ENCODE measurements around the gene DENND5B.
"Not testable (repeated sequence)": the region's sequence is repeated elsewhere in the genome, so short reads cannot be mapped to it uniquely, and the experiment has no call there.

DENND5B gene

GRCh38 chr12:31589904-31590641, 863 bp downstream of the DENND5B start:
- DNase-seq, result peak; percentile 33

- no peak for DNase-seq
Observed at GRCh38 chr12:31589598-31589903, 1.4 kb downstream of the DENND5B start.

DNA sequence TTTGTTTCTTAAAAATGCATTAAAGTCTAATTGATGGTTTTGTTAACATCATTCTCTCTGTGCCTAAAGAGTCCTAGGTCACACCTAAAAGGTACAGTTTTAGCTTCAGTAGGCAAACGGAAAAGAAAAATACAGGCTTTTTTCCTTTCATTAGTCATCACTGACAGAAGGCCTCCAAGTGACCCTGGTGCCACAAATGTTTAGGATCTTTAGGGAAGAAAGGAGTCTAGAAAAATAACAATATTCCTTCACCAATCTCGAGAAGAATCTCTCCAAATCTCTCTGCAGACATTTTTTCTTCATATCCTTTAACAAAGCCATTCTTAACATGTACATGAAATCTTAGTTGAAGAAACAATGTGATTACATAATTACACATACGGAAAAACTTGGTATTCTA, 2.0 kb downstream of the DENND5B start:
- no peak for DNase-seq

DNA sequence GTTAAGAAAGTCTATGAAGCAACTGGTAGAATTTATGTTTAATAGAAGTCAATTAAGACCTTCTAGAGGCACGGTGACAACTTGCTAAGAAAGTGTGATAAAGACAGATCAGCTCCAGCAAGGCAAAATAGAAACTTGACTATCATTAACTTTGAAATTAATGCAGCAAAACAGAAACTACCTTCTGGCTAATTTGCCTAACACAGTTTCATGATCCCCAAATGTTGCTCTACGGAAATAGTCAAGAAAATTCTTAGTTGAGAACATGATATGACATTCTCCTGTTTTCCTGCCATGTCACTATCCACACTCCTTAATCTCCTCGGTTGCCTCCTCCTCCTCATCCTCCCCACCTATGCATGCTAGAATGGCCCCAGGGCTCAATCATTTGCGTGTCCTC, 4.2 kb downstream of the DENND5B start:
- no peak for DNase-seq

DNA sequence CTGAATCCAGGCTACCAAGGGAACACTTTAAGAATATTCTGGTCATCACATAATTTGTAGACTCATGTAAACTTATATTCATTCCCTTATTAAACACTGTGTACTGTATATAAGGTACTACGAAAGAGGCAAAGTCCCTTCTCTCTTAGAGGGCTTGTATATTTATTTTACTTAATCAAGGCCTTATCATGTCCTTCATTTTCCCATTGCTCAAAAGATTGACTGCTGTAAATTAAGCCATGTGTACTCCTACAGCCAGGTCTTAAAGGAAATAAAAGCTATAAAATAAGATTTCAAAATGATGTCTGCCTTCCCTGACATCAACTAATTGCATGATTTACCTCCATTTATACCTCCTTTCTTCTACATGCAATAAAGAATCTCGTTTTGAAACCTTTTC, 5.0 kb downstream of the DENND5B start:
- DNase-seq, result no peak

DNA sequence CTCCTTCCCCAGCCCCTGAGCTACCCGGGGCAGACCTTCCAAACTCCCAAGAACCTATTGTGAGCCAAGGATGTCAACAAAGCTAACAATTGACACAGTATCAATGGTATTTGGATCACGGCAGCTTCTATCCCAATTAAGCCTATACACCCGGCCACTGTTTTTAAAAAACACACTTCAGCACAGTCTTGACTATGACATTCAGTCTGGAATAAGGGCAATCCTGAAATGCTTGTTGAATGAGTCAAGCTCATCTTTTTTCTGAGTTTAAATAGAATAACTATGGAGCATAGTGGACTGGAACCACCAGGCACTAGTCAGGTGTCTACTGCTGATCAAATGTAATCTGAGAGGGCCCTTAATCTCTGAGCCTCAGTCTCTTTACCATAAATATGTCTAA, 5.7 kb downstream of the DENND5B start:
- DNase-seq, result no peak

DNA sequence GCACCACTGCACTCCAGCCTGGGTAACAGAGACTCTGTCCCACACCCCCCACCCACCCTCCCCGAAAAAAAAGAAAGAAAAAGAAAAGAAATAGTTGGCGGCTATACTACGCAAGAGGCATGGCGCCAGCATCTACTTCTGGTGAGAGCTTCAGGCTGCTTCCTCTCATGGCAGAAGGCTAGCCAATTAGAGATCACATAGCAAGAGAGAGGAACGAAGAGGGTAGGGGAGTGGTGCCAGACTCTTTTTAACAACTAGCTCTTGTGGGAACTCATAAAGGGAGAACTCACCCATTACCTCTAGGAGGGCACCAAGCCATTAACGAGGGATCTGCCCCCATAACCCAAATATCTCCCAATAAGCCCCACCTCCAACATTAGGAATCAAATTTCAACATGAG, 6.2 kb downstream of the DENND5B start:
- no peak for DNase-seq

GRCh38 chr12:31583878-31584277, 7.1 kb downstream of the DENND5B start:
- no peak for DNase-seq

- DNase-seq, result no peak
Observed at GRCh38 chr12:31582155-31582554, 8.8 kb downstream of the DENND5B start.

GRCh38 chr12:31578632-31579031, 12.3 kb downstream of the DENND5B start:
- no peak for DNase-seq

GRCh38 chr12:31574803-31575575, 15.9 kb downstream of the DENND5B start:
- DNase-seq, result no peak

DNA sequence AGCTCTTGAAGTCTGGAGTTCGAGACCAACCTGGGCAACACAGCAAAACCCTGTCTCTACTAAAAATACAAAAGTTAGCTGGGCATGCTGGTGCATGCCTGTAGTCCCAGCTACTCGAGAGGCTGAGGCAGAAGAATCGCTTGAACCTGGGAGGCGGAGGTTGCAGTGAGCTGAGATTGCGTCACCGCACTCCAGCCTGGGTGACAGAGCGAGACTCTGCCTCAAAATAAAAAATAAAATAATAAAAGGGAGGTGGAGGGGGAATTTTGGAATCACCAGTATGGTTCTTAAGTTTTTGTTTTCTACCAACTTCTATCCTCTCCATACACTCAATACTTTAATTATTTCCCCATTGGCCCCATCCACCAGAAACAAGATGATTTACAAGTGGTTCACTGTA, 16.6 kb downstream of the DENND5B start:
- DNase-seq, result not testable (repeated sequence)

- no peak for DNase-seq
Observed at GRCh38 chr12:31572900-31573600, 17.9 kb downstream of the DENND5B start.

GRCh38 chr12:31570880-31571279, 20.1 kb downstream of the DENND5B start:
- no peak for DNase-seq

DNA sequence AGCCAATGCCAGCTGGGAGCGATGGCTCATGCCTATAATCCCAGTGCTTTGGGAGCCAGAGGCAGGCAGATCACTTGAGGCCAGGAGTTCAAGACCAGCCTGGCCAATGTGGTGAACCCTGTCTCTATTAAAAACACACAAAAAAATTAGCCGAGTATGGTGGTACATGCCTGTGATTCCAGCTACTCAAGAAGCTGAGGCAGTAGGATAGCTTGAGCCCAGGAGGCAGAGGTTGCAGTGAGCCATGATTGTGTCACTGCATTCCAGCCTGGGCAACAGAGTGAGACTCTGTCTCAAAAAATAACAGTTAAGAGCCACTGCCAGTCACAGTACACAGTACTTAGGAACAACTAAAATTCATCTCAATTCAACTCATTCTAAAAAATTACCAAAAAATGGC, 21.4 kb downstream of the DENND5B start:
- DNase-seq, result not testable (repeated sequence)

DNA sequence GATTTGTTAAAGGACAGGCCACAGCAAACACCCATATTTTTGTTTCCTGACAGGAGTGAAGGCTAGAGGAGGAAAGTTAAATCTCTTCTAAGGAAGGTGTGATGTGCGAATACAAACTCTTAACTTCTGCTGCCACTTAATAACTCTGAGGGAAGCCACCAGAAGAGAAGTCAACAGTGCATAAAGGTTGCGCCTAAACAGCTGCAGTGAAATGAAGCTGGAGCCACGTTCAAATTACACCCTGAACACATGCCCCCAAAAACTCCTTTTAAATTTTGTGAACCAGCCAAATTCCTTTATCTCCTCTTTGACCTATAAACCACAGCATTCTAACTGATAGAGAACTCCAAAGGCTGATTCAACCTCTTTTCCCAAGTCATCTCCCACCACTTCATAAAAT, 22.4 kb downstream of the DENND5B start:
- DNase-seq, result no peak

DNA sequence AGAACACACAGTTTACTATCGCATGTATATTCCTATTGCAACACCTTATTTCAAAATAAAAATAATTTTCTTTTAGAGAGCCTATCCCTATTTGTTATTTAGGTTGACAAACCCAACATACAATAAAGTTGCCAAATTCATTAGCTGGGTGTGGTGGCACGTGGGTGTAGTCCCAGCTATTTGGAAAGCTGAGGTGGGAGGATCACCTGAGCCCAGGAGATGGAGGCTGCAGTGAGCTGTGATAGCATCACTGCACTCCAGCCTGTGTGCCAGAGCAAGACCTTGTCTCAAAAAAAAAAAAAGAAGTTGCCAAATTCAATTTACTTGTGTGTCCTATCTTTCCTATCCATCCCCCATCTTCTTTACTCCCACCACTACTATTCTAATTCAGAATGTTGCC, 23.9 kb downstream of the DENND5B start:
- no peak for DNase-seq

- no peak for DNase-seq
Observed at GRCh38 chr12:31566547-31566946, 24.4 kb downstream of the DENND5B start.

DNA sequence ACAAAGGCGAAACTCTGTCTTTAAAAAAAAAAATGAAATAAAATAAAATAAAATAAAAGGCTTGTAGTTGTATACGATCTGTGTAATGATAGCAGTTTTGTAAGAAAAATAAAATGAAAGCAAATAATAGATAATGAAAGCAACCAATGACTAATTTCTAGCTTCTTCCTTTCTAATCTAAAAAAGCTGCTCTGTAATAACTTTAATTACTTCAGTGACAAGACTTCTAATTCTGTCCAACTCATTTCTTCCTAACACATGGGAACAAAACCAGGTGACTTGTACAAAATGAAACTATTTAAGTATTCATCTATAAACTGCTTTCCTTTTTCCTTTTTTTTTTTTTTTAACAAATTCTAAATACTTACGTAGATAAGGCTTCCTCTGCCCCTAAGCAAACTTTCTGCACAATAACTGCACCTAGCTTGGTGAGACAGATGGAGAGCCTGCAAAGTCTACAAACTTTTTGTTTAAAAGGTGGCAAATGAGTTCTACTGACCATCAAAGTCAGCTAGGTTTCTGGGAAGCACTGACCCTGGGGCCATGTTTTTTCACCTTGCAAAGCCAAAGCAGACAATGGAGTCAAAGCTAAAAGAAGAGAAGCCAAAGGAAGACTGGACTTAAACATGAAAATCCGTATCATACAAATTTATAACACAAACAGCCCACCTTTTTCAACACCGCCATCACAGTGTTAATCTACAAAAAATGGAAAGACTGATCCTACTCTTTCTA, 28.2 kb downstream of the DENND5B start:
- DNase-seq, result no peak

- DNase-seq, result no peak
Observed at GRCh38 chr12:31560516-31560915, 30.4 kb downstream of the DENND5B start.

GRCh38 chr12:31558521-31558920, 32.4 kb downstream of the DENND5B start:
- DNase-seq, result no peak

GRCh38 chr12:31557707-31558106, 33.2 kb downstream of the DENND5B start:
- DNase-seq, result no peak

- not testable (repeated sequence) for DNase-seq
Observed at GRCh38 chr12:31555466-31555865, 35.5 kb downstream of the DENND5B start.
